Fibroblast of villous mesenchyme (primary cell): ENCODE measurements around the gene RETSAT. TPM values are rescaled to one million over a fixed set of nuclear protein-coding genes. Genes with fewer than 3 reads are reported as not detected.

ENCODE experiments used
- DNase-seq: peaks from one replicate; pipeline ENCODE4 v3.0.0-alpha.2; 2010; ENCODE audit warnings: low read depth
- H3K4me3 ChIP-seq: 2 replicates; pipeline ENCODE4 v1.5.1; 2011; ENCODE audit warnings: low read depth, mild to moderate bottlenecking, low read length
- total RNA-seq: library from RNA; depleted of rRNA; stranded (reverse); fragments of >200 nt; gene quantifications from 2 replicates; pipeline ENCODE4 v1.2.3, GENCODE V29; 2012
- TF ChIP-seq, protein P1 (sequence below): IDR thresholded peaks from 2 replicates; pipeline ENCODE4 v1.5.1; 2012; ENCODE audit warnings: low read depth, mild to moderate bottlenecking, low read length; ENCODE audit not compliant: insufficient read depth

RETSAT gene
- total RNA-seq, 1 donor, result 56.1 TPM

DNA sequence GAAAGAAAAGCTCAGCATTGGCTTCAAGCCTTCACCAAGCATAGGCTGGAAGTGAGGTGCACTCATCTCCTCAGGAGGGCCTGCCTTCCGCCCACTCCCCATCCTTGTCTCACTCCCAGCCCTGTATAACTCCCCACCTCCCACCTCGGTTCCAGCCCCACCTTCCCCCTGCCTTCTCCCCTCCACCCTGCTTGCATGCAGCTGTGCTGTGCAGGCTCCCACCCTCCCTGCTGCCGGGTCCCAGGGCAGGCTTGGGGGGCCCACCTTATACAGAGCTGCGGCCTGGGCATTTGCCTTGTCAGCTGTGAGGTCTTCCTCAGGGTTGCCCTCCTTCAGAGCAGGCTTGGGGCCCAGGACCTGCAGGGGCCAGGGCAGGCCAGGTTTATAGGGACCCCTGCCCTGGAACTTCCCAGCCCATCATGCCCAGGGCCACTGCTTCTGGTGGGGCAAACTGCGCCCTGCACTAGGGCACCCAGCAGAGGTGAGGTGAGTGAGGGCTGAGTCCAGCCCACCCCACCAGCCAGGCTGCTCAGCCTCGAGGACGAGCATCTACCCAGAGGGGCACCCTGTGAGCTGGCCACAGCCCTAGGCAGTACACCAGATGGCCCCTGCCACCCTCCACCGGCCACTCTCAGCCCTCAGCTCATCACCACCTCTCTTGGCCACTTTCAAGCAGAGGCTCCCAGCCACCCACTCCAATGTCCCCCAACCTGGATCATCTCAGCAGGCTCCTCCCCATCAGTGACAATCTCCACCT lies 44.3 kb upstream of the RETSAT start:
- no peak for DNase-seq
- H3K4me3 ChIP-seq, result no peak overlapping the region
- TF ChIP-seq, protein P1, sequence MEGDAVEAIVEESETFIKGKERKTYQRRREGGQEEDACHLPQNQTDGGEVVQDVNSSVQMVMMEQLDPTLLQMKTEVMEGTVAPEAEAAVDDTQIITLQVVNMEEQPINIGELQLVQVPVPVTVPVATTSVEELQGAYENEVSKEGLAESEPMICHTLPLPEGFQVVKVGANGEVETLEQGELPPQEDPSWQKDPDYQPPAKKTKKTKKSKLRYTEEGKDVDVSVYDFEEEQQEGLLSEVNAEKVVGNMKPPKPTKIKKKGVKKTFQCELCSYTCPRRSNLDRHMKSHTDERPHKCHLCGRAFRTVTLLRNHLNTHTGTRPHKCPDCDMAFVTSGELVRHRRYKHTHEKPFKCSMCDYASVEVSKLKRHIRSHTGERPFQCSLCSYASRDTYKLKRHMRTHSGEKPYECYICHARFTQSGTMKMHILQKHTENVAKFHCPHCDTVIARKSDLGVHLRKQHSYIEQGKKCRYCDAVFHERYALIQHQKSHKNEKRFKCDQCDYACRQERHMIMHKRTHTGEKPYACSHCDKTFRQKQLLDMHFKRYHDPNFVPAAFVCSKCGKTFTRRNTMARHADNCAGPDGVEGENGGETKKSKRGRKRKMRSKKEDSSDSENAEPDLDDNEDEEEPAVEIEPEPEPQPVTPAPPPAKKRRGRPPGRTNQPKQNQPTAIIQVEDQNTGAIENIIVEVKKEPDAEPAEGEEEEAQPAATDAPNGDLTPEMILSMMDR, result no peak

- H3K4me3 ChIP-seq, result no peak overlapping the region
- TF ChIP-seq, protein P1, result no peak
- no peak for DNase-seq
Observed at GRCh38 chr2:85397925-85398331, 43.6 kb upstream of the RETSAT start.

DNA sequence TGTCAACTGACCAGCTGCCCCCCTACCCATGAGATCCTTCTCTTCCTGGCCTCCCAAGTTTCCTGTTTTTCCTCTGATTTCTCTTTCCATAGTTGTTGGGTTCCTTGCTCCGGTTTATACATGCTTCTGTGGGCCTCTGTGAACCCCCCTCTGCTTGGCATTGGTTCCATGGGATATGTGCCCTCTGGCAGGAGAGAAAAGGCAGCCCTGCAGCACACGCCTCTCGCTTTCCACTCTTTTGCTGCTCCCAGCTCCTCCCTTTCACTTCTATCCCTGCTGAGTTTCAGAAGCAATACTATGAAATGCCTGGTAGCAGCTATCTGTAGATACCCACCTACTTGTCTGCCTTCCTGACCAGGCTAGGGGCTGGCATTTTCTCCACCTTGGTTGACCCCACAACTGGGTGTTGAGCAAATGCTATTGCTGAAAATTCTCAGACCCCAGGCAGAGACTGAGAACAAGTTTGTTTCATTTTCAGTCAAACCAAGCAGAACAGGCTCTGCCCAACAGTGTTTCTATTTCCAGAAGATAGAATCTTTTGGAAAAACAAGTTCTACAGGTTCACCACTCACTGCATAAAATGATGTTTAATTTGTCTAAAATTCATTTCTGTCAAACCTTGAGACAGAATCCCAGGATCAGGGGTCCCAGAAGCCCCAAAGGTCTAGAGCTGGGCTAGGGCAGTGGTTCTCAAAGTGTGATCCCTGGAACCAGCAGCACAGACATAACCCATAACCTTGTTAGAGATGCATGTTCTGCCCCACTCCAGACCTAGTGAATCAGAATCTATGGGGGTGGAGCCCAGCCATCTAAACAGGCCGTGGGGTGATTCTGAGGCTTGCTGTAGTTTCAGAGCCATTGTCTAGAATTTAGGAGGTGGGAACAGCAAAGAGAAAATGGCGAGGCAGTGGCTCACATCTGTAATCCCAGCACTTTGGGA lies 42.5 kb upstream of the RETSAT start:
- DNase-seq, result no peak
- TF ChIP-seq, protein P1, result no peak
- no peak overlapping the region for H3K4me3 ChIP-seq

- DNase-seq, result no peak
- H3K4me3 ChIP-seq, result no peak overlapping the region
- TF ChIP-seq, protein P1, result no peak
Observed at GRCh38 chr2:85395912-85396475, 41.7 kb upstream of the RETSAT start.

DNA sequence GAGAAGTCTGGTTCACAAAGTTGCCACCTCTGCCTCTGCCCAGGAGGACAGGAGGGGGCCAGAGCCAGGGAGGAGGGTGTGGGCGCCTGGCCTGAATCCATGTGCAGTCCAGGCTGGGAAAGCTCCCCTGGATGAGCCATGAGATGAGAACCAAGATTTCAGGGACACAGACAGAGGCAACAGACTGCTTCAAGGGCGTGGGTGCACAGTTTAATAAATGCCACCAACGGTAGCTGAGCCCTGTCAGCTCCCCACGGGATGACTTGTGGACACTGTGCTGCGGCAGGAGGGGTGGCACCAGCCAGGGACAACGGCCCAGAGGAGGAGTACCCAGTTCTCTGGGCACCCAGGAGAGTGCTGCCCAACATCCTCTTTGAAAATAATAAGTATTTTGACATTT lies 40.6 kb upstream of the RETSAT start:
- DNase-seq, result no peak
- no peak overlapping the region for H3K4me3 ChIP-seq

DNA sequence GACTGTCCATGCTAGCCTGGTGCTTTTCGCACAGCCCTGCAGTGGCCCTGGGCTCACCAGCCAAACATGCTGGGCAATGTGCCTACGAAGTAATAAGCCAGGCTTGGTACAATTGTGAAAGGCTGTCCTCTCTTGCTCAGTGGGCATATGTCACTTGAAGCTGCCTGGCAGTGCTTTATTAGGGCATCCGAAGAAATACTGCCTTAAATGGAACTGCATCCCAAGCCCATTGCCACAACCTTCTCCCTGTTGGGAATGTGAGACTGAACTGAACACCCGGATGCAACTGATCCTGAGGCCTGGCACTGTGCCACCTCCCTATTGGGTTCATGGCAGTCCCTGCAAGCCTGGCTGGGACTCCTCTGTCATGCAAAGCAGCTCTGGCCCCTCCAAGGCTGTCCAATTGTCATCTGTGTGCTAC lies 39.9 kb upstream of the RETSAT start:
- no peak overlapping the region for H3K4me3 ChIP-seq
- TF ChIP-seq, protein P1, result no peak
- DNase-seq, result no peak

More for the DNA sequence above, 40.6 kb upstream of the RETSAT start:
- TF ChIP-seq, protein P1, result no peak
